Stimulated activated CD8-positive, alpha-beta memory T cell treated with anti-CD3 and anti-CD28 coated beads, Interleukin-4, amount 100 ng/mL, for 24 hours (primary cell): ENCODE data around the gene KIAA0586.
"Not testable (repeated sequence)": the region's sequence is repeated elsewhere in the genome, so short reads cannot be mapped to it uniquely, and the experiment has no call there.

ENCODE experiments used
- DNase-seq: peaks from one replicate; pipeline ENCODE4 v3.0.0-alpha.2; 2020; ENCODE audit warnings: low read depth

Gene KIAA0586

DNA sequence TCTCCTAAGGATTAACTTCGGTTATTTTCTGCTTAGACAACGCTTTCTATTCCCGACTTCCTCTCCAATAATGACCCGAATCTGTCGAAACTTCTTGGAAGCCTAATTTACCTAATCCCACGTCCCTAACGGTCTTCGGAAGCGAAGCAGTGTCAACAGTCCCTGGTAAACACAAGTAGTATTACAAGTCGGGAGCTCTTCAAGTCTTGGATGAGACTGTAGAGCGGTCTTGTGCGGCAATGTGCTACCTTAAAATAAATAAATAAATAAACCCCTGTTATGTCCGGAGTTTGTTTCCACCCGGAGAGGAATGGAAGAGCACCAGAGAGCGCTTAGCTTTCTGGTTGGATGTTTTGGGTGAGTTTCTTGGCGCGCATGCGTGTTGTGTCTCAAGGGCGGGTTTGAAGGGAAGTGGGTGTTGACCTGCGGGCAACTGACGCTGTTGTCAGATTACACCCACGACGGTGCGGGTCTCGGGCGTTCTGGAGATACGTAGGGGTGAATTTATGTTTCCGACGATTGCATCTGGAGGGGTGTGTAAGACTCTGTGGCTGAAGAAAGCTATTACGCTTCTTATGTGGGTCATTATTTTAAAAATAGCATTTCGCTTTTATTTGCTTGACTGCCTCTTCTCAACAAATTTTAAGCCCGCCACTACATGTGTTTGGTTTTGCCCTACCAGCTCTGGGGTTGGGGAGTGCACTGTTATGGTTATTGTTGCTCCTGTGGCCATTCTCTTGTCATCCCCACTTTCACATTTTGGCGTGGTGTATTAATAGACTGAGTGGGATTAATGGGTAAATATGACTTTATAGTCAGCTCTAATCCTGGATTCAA lies at the start of gene KIAA0586, which contains the start of gene TIMM9:
KIAA0586 (plus strand) TSS at position 439 of the 837 bp plus-strand sequence. CDS start 546 bp downstream, outside the sequence.
TIMM9 (minus strand) TSS at position 251 of the 837 bp plus-strand sequence. CDS start 15,586 bp downstream, outside the sequence.
- DNase-seq = peak; percentile 92

- no peak for DNase-seq
These were observed 36.7 kb upstream of the KIAA0586 start for GRCh38 chr14:58390830-58391229.

DNA sequence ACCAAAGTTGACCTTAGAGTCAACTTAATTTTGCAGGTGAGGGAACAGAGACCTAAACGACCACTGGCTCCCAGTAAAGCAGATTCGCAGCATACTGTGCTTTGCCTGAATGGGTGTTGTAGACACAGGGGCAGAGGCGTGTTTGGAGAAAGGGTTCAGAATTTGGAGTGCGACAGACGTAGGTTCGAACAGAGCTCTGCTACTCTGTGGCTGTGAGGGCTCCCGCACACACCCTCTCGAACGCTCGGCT lies 32.0 kb upstream of the KIAA0586 start:
- no peak for DNase-seq

GRCh38 chr14:58395812-58396788 lies 31.4 kb upstream of the KIAA0586 start, which contains the start of gene TOMM20L:
TSS of gene TOMM20L (plus strand) at chr14:58395930. CDS start at chr14:58395958, 28 bp downstream.
- DNase-seq = peak; percentile 69

GRCh38 chr14:58397156-58397555 lies 30.4 kb upstream of the KIAA0586 start:
- no peak for DNase-seq

- DNase-seq = no peak
These were observed 29.0 kb upstream of the KIAA0586 start for GRCh38 chr14:58398495-58398894.

GRCh38 chr14:58398895-58399294 lies 28.6 kb upstream of the KIAA0586 start:
- no peak for DNase-seq

- DNase-seq = no peak
These were observed 25.9 kb upstream of the KIAA0586 start for GRCh38 chr14:58401587-58401986.

- no peak for DNase-seq
These were observed 18.8 kb upstream of the KIAA0586 start for GRCh38 chr14:58408681-58409215.

- DNase-seq = no peak
These were observed 12.7 kb upstream of the KIAA0586 start for GRCh38 chr14:58414845-58415244.

DNA sequence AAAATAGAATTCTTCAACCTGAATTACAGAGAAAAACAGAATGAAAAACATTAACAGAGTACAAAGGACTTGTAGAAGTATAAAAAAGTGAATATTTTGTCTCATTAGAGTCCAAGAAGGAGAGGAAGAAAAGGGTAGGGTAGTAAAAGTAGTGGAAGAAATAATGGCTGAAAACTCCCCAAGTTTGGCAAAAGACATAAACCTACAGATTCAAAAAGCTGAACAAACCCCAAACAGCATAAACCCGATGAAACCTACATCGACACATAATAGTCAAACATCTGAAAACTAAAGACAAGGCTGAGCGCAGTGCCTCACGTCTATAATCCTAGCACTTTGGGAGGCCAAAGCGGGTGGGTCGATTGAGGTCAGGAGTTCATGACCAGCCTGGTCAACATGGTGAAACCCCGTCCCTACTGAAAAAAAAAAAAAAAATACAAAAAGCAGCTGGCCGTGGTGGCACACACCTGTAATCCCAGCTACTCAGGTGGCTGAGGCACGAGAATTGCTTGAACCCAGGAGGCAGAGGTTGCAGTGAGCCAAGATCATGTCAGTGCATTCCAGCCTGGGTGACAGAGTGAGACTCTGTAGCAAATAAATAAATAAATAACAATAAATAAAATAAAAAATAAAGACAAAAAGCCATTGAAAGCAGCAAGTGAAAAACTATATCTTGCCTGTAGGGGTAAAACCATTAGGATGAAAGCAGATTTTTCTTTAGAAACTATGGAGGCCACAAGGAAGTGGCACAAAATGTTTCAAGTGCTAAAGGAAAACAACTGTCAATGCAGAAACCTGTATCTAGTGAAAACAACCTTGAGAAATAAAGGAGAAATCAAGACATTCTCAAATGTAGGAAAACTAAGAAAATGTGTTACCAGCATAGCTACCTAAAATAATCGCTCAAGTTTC lies 11.6 kb upstream of the KIAA0586 start:
- DNase-seq = no peak

GRCh38 chr14:58416934-58417333 lies 10.6 kb upstream of the KIAA0586 start:
- not testable (repeated sequence) for DNase-seq

DNA sequence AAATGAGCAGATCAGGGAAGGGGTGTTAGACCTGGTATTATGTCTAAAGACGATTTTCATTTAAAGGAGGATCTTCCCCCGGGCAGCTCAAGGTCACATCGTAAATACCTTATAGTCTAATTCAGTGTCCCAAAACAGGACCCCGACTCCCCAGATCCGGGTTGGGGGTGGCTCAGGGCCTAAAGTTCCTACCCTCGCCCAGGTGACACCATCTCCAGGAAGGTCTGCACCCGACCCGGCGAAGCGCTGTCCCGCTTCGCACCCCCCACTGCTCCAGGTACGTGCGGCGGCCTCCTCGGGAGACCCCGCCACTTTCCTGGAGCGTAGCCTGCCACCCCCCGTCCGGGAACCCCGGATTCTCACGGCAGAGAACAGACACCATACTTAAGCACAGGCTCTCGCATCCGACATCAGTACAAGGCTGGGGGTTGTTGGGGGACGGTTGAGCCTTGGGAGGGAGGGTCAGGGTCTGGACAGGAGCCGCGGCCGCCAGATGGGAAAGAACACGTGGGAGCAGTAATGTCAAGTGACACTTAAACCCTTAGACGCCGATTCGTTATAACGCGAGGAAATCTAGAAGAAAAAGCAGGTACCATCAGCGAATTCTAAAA lies 744 bp upstream of the KIAA0586 start:
- peak; percentile 19 for DNase-seq

DNA sequence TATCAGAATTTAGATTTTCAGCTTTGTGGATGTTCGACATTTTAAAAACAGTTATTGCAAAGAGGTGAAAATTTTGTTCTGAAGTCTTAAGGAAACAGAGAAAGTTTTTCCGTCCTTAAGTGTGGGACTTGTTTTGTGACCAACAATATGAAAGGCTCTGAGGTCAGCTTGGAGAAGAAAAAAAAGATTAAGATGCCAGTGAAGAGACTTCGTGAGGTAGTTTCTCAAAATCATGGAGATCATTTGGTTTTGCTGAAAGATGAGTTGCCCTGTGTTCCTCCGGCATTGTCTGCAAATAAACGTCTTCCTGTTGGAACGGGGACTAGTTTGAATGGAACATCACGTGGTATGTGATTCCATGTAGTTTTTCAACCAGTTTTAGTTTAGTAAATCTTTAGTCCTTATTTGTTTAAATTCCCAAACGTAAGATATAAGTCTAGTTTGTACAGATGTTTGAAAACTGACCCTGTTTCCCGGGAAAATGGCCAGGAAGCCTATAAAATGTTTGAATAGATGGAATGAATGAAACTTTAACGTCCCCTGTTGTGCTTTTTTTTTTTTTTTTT lies 682 bp downstream of the KIAA0586 start:
- DNase-seq = no peak

DNA sequence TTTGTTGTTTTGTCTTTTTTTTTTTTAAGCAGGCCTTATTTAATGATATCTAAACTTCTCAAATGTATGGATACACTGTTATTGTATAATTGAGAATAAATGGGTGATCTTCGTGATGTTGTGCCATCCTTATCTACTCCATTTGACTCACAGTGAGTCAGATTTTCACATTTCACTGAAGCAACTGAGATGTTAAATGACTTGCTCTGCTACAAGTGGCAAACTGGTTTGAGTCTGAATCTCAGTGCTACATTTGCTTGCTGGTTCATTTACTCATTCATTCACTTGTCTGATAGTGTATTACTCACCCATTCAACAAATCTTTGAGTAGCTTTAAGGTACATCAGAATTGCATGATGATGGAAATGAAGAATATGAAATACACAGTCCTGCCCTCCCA lies 2.6 kb downstream of the KIAA0586 start:
- no peak for DNase-seq

DNA sequence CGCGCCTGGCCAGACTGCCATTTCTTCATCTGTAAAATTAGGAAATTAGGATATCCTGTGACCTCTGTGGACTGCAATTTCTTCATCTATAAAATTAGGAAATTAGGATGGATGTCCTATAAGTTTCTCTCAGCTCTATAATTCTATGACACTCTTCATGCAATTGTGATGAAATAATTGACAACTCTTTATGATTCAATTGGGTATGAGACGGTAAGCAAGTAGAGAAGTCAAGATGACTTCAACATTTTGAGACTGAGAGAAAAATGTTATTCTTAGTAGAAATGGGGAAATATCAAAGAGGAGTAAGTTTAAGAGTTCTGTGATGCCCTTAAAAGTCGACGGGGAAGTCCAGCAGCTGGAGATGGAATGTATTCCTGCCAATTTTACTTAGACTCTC lies 12.0 kb downstream of the KIAA0586 start:
- DNase-seq = no peak

GRCh38 chr14:58444627-58445026 lies 17.1 kb downstream of the KIAA0586 start:
- no peak for DNase-seq

DNA sequence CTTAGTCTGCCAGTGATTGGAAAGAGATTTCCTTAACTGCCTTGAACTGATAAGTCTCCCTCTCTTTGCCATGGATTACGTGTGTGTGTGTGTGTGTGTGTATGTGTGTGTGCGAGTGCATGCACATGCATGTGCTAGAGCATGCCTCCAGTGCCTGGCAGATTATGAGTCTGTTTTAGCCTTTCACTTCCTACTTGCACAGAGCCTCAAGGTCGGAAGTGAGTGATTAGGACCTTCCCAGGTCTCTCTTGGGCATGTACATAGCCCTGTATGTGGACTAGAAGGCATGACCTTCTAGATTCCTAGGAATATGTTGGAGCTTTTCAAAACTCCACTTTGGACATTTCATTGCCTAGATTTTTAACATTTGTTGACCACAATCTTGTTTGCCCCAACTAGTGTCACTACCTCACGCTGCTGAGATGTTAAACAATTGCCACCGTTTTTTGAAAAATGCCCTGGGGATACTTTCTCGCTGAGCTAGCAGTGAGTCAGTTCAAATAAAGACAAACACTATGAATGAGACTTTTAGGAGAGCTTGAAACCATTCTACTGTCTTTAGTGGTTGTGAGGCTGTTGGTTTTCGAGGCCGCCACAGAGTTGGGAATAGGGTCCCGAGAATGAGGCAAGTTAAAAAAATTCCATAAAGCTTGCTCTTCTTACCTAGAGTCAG lies 28.2 kb downstream of the KIAA0586 start:
- no peak for DNase-seq

DNA sequence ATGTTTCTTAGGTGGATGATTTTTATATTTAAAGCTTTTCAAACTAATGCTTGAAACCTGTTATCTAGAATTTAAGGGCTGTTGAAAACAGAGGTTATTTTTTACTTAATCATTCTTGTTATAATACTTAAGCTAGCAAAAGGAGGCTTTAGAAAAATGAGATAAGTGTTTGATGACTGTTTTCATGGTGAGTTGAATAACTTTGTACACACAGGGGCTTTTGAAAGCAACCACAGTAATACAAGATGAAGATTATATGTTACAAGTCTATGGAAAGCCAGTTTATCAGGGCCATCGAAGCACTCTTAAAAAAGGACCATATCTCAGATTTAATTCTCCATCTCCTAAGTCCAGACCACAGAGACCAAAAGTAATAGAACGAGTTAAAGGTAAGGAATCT lies 33.3 kb downstream of the KIAA0586 start:
- no peak for DNase-seq

- DNase-seq = no peak
These were observed 35.6 kb downstream of the KIAA0586 start for GRCh38 chr14:58463147-58463546.
